PC-3 (cell line): ENCODE data around the gene FAM168A.

Source experiments
- EZH2 ChIP-seq: fragments of 300-600 bp; sonication (generic); IDR thresholded peaks from one replicate; pipeline ENCODE4 v1.6.1; 2017; ENCODE audit warnings: antibody characterized with exemption, mild to moderate bottlenecking, low read length; ENCODE audit not compliant: unreplicated experiment
- EZH2phosphoT487 ChIP-seq: fragments of 300-600 bp; sonication (generic); IDR thresholded peaks from 2 replicates; pipeline ENCODE4 v1.6.1; 2018; ENCODE audit warnings: mild to moderate bottlenecking, antibody characterized with exemption, low read length, borderline replicate concordance
- TF ChIP-seq, protein P1 (sequence below): fragments of 300-600 bp; sonication (generic); conservative IDR thresholded peaks from 2 replicates; pipeline ENCODE4 v1.5.1; 2017; ENCODE audit warnings: antibody characterized with exemption, low read depth, mild to moderate bottlenecking, low read length

DNA sequence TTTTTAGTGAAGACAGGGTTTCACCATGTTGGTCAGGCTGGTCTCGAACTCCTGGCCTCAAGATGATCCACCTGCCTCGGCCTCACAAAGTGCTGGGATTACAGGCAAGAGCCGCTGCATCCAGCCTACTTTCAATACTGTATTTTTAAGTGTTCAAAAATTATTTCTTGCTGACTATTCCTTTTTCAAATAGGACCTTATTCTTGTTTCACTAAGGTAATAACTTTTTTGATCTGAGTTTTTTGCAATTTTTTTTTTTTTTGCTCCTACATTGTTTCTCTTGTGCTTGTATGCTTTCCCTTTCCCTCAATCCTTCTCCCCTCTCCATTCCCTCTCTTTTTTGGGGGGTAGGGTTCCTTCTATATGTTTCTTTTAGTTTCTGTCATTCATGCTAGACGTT, 73.1 kb downstream of the FAM168A start:
- TF ChIP-seq, protein P1, sequence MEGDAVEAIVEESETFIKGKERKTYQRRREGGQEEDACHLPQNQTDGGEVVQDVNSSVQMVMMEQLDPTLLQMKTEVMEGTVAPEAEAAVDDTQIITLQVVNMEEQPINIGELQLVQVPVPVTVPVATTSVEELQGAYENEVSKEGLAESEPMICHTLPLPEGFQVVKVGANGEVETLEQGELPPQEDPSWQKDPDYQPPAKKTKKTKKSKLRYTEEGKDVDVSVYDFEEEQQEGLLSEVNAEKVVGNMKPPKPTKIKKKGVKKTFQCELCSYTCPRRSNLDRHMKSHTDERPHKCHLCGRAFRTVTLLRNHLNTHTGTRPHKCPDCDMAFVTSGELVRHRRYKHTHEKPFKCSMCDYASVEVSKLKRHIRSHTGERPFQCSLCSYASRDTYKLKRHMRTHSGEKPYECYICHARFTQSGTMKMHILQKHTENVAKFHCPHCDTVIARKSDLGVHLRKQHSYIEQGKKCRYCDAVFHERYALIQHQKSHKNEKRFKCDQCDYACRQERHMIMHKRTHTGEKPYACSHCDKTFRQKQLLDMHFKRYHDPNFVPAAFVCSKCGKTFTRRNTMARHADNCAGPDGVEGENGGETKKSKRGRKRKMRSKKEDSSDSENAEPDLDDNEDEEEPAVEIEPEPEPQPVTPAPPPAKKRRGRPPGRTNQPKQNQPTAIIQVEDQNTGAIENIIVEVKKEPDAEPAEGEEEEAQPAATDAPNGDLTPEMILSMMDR = no peak
- TF ChIP-seq EZH2 (no peak), EZH2phosphoT487 (no peak)
